T-helper 1 cell (primary cell): ENCODE measurements around the gene ARMH1.

Experiments
- DNase-seq, 5 donors: peaks; one replicate each; pipeline ENCODE4 v3.0.0-alpha.2; 2012 to 2020

ARMH1 gene

DNA sequence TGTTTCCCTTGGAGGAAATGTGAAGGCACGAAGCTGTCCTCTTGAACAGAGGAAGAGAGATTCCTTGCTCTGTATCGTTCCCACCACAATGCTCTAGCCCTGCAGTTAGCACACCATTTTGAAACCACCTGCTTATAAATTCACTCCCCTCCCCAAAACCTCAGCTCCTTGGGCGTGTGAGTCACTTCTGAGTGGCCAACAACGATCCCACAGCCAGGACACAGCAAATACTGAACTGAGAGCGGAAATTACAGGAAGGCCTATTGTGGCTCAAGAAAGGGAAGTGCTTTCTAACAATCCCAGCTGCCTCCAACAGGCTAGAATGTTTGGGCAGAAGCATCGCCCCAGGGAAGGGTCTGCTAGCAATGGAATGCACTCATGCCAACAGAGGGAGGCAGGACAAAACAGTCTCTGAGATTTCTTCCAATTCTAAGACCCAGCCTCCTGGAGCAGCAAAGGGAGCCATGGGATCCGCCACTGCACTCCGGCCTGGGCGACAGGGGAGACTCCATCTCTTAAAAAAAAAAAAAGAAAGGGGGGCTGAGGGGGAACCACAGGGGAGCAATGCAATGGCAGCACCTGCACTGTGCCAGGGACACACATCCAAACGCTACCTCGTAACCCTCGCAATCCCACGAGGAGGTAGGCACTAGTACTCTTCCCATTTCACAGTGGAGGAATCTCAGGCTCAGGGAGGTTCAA lies 2.1 kb upstream of the ARMH1 start:
- DNase-seq = peak in 1 of 5 donors; percentile 25

DNA sequence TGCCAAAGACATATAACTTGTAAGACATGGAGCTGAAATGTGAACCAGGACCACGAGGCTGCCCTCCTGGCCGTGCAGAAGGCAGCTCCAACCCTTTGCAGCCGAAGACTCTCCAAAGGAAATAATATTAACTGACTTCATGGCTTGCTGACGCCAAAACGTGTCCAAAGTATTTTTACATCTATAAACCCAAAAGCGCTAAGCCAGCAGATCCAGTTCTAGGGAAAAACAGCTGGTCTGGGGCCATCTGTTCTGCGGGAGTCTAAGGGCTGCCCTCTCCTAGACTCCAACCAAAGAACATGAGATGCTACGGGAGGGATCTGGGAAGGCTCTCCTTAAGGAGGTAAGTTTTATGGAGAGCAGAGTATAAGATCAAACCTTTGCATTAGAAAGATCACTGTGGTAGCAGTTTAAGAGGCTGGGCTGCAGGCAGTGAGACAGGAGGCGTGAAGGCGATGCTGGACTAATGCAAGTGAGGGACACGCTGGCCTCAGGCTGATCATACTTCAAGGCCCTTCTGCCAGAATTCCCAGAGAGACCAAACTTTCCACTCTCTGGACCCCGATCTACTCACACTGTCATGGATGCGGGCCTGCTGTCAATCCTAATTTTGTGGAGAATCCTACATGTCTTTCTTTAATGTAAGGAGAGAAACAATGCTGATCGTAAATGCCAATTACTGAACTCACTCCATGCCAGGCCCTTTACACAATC lies 1.4 kb upstream of the ARMH1 start:
- no peak for DNase-seq

GRCh38 chr1:44673675-44674112 lies 820 bp upstream of the ARMH1 start:
- no peak for DNase-seq

- no peak for DNase-seq
Observed at GRCh38 chr1:44675186-44675585, 672 bp downstream of the ARMH1 start.

DNA sequence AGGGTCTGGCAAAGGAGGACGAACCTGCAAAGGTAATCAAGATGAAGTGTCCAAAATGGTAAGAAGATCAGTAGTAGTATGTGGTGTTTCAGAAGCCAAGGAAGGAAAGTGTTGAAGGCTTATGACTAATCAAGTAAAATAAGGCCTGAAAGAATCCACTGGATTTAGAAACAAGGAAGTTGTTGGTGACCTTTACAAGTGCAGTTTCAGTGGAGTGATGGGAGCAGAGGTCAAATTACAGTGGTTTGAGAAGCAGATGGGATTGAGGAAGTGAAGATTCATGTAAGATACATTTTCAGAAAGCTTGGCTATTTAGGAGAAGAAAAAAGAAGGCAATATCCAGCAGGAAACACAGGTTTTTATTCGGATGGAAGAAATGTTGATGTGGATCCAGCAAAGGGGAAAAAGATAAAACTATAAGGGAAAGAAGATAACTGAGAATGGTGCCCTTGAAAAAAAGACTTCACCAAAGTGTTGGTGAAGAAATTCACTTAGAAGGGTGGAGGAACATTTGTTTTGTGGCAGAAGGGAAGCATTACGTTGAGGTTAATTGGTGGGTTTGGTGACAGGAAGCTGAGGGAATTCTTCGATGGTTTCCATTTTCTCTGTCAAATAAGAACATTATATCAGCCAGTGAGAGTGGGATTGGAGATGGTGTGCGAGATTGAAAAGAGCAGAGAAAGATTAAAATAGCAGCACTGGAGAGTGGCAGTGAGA lies 2.1 kb downstream of the ARMH1 start:
- no peak for DNase-seq

DNA sequence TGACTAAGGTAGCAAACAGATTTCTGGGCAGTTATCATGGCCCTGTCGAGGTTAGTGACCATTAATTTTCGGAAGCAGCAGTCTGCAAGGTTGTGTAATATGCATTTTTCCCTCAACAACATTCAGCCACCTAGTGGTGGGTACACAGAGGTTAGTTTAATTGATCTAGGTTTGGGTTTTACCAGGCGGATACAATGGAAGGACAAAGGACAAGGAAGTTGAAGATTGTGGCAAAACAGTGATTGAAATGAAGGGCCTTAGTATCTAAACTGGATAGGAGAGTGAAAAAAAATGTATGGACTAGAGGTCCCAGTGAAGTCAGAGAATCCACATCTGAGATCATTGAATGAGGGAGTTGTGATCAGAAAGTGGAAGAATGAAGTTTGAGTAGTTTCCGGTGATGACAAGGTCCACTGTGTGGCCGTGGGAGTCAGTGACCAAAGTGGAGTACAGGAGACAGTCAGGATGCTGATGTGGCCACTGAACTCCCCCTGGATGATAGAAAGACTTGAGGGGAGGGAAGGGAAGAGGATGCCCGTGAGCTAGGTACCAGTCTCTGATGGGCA lies 2.8 kb downstream of the ARMH1 start:
- peak in 1 of 5 donors; percentile 16 for DNase-seq

GRCh38 chr1:44678120-44678519 lies 3.6 kb downstream of the ARMH1 start:
- no peak for DNase-seq

GRCh38 chr1:44678626-44679025 lies 4.1 kb downstream of the ARMH1 start:
- no peak for DNase-seq

DNA sequence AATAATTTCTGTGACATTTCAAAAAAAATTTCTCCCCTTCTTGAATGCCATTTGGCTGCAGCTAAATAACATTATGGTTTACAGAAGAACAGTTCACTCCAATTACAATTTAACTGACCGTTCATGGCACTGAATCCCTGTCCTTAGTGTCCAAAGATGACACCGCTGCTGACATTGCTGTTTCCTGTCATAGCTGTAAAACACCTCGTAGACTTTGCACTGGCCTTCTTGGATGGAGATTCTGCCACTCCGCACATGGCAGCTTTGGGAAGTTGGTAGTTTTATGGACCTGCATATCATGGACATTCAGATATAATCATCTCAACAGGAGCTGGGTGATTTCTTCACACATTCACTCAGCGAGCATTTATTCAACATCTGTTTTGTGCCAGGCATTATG lies 5.0 kb downstream of the ARMH1 start:
- no peak for DNase-seq

- no peak for DNase-seq
Observed at GRCh38 chr1:44681905-44682882, 7.7 kb downstream of the ARMH1 start.

GRCh38 chr1:44682883-44683265 lies 8.4 kb downstream of the ARMH1 start:
- no peak for DNase-seq

GRCh38 chr1:44684525-44684924 lies 10.0 kb downstream of the ARMH1 start:
- DNase-seq = peak in 1 of 5 donors; percentile 39

DNA sequence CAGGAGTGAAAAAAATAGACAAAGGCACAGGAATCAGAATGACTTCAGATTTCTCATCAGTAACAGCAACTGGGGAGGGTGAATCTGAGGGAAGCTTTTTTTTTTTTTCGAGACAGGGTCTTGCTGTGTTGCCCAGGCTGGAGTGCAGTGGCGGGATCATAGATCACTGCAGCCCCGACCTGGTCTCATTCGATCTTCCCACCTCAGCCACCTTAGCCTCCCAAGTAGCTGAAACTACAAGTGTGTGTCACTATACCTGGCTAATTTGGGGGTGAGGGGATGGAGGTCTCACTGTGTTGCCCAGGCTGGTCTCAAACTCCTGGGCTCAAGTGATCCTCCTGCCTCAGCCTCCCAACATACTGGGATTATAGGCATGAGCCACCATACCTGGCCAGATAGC lies 10.7 kb downstream of the ARMH1 start:
- no peak for DNase-seq

DNA sequence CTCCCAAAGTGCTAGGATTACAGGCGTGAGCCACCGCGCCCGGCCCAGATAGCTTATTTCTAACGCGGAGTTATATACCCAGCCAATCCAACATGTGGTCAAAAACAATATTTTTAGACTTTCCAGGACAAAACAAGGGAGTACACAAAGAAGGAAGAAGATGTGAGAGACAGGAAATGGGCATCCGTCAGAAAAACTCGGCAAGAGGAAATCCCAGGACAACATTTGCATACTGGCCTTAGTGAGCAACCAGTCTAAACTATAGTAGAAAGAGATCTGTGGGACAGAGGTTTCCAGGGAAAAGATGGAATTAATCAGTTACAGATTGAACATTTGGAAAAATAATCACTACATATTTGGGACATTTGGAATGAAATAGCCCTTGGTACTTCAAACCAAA lies 11.4 kb downstream of the ARMH1 start:
- no peak for DNase-seq

- DNase-seq = no peak
Observed at GRCh38 chr1:44688760-44689446, 14.4 kb downstream of the ARMH1 start.

DNA sequence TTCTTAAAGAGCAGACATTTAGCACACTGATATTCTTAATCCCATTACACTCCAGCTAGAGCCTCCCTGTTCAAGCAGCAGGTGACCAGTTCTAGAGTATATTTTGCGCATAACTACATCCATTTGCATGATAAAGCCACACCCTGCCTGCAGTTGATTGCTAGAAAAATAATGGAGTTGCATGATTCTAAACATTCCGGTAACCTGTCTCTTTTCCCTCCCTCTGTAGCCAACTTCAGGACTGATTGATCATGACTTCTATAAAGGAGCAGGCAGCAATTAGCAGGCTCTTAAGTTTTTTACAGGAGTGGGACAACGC lies 14.9 kb downstream of the ARMH1 start:
- no peak for DNase-seq

DNA sequence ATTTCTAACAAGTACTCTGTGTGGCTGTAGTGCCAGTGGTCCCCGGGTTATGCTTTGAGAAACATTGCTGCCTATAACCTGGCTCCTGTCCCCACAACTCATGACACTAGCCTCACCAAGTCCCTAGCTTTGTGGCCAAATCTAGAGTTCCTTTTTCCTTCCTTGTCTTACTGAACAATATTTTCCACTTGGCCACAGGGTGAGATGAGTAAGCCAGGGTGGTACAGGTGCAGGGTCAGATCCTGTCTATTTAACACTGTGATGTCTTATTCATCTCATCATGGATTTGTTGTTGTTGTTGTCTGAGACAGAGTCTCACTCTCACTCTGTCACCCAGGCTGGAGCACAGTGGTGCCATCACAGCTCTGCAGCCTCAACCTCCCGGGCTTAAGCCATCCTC lies 18.6 kb downstream of the ARMH1 start:
- DNase-seq = no peak

DNA sequence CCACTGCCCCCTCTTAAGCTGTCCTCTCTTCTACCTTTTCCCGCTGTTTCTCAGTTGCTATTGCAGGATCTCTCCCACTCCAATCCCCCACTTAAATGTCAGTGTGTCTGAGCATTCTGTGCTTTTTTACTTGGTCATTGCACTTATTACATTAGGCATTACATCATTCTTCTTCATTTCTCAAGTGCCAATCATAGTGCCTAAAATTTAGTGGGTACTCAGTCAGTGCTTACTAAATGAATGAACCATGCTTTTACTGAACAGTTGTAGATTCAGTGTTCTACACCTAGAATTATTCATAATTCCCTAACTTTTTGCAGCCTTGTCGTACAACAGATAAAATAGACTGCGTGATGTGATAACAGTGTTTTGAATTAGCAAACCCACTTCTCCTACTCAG lies 19.4 kb downstream of the ARMH1 start:
- DNase-seq = no peak

DNA sequence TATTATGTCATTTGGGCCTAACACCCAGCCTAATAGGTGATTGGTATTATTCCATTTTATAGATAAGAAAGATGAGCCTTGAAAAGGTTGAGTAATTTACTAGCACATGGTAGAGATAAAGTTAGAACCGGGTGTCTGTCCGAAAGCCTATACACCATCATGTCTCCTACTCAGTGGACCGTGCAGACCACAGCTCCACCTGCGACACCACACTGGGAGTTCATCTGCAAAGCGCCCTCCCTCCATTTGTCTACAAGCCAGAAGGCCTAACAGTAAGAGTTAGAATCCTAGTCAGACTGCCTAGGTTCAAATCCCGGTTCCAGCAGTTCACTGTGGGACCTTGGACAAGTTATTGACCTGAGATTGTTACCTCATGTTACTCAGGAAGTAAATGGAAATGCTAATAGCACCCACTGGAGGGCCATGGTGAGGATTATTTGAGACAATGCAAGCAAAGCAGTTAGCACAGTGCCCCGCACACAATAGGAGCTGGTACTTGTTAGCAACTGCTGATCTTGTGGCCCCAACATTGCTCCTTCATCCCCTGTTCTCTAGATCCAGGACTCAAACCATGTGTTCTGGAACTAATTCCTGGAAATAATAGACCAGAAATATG lies 20.5 kb downstream of the ARMH1 start:
- no peak for DNase-seq

- DNase-seq = no peak
Observed at GRCh38 chr1:44695671-44696070, 21.2 kb downstream of the ARMH1 start.

- DNase-seq = no peak
Observed at GRCh38 chr1:44696101-44696500, 21.6 kb downstream of the ARMH1 start.
